Activated CD4-positive, alpha-beta memory T cell treated with anti-CD3 and anti-CD28 coated beads, Interleukin-2, amount 10 ng/mL, durations not matched to agents 7 days and 5 days (primary cell): Measurements from ENCODE around the gene ANXA5. TPM values are rescaled to one million over a fixed set of nuclear protein-coding genes. Genes with fewer than 3 reads are reported as not detected.

Source experiments
- CTCF ChIA-PET: fragments of 350-600 bp; sonication (Branson Sonifier 250); formaldehyde crosslinking; loops from one replicate; lab custom pipeline; 2021; ENCODE audit warnings: antibody characterized with exemption, inconsistent platforms; lab: Charles Lee
- POLR2A ChIA-PET: fragments of 350-600 bp; sonication (Branson Sonifier 250); formaldehyde crosslinking; loops from one replicate; lab custom pipeline; 2021; ENCODE audit warnings: antibody characterized with exemption; lab: Charles Lee
- DNase-seq: peaks from one replicate; pipeline ENCODE4 v3.0.0-alpha.2; 2020
- H3K27ac Mint-ChIP-seq: one replicate; pipeline ENCODE4 v1.8.0; 2021; ENCODE audit warnings: mild to moderate bottlenecking, mixed read lengths
- H3K27me3 Mint-ChIP-seq: one replicate; pipeline ENCODE4 v1.8.0; 2021; ENCODE audit warnings: mixed read lengths
- H3K36me3 Mint-ChIP-seq: one replicate; pipeline ENCODE4 v1.8.0; 2021; ENCODE audit warnings: low read depth, mixed read lengths
- H3K4me1 Mint-ChIP-seq: one replicate; pipeline ENCODE4 v1.8.0; 2021; ENCODE audit warnings: mixed read lengths
- H3K4me3 Mint-ChIP-seq: one replicate; pipeline ENCODE4 v1.8.0; 2021; ENCODE audit warnings: mild to moderate bottlenecking, mixed read lengths
- H3K9me3 Mint-ChIP-seq: one replicate; pipeline ENCODE4 v1.8.0; 2021; ENCODE audit warnings: mixed read lengths
- total RNA-seq, 2 experiments: library from RNA; stranded (reverse); gene quantifications; one replicate each; pipeline ENCODE4 v1.2.3, GENCODE V29; 2021

The ANXA5 gene
- total RNA-seq, 2 experiments from 2014 or later, result 234 to 235 TPM

DNA sequence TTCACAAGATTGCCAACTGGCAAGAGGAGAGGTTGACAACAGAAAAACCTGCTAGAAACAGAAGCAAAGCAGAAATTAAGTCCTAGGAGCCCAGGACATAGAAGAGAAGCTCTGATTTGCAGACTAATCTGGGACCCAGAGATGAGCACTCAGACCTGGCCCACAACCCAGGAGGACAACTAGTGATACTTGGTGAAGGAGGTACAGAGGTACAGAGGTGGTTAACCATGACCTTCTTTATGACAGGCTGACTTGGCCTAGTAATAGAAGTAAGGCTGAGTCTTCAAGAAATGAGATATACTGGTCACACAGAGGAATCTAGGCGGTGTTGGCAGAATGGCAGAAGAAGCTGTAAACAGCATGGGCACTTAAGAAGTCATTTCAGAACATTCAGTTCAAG is 43.6 kb downstream of the ANXA5 start:
- no peaks in the 10 kb centered on the region for H3K36me3 Mint-ChIP-seq
- H3K4me1 Mint-ChIP-seq, result no peaks in the 10 kb centered on the region
- peaks cover 7% of the 10 kb centered on the region for H3K27me3 Mint-ChIP-seq
- ChIA-PET POLR2A (no interaction called here), CTCF (interaction anchor here (1.3 kb wide), 1 partner anchor 84 kb away, joined by 4 read pairs; no protein-coding TSS in a partner anchor)
- no peak for DNase-seq
- H3K27ac Mint-ChIP-seq, result no peak overlapping the region
- no peak overlapping the region for H3K4me3 Mint-ChIP-seq
- H3K9me3 Mint-ChIP-seq, result no peaks in the 10 kb centered on the region

DNA sequence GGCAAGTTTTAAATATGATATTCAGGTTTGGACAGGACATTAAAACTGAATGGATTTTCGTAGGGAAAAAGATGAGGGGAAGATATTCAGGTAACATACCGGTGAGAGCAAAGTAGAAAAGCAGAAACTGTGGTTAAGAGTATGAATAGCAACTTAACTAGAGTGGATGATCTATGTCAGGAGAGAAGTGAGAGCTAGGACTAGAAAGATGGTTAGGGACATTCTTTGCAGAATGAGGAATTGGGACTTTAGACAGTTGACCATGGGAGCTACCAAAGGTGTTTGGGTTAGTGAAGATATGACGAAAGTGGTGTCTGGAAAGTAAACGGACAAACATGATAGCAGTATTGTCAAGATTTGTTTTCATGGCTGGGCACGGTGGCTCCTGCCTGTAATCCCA is 45.2 kb downstream of the ANXA5 start:
- Mint-ChIP-seq H3K27me3 (peaks cover 12% of the 10 kb centered on the region), H3K27ac (no peak overlapping the region), H3K36me3 (no peaks in the 10 kb centered on the region), H3K9me3 (no peaks in the 10 kb centered on the region), H3K4me1 (no peaks in the 10 kb centered on the region), H3K4me3 (no peak overlapping the region)
- ChIA-PET POLR2A (no interaction called here), CTCF (interaction anchor here (1.3 kb wide), 1 partner anchor 85 kb away, joined by 4 read pairs; no protein-coding TSS in a partner anchor)
- DNase-seq, result no peak

DNA sequence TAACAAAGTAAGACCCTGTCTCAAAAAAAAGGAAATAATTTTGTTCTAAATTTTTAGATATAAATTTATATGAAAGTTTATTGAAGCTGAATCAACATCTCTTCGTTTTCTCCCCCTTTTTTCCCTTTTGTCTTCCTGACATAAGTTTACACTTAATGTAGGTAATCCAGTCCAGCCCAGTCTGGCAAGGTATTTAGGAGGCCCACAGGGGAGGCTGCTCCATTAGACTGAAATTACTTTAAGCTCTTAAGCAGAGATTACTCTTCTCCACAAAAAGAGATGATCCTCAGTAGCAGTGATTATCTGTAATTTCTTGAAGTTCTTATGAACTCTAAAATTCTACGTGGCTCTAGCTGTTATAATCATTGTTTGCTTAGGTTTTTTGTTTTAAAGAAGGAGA is 46.0 kb downstream of the ANXA5 start:
- no peak overlapping the region for H3K4me3 Mint-ChIP-seq
- no peaks in the 10 kb centered on the region for H3K36me3 Mint-ChIP-seq
- POLR2A ChIA-PET, result no interaction called here
- H3K27me3 Mint-ChIP-seq, result peaks cover 13% of the 10 kb centered on the region
- CTCF ChIA-PET, result no interaction called here
- no peaks in the 10 kb centered on the region for H3K9me3 Mint-ChIP-seq
- no peak for DNase-seq
- H3K27ac Mint-ChIP-seq, result no peak overlapping the region
- no peaks in the 10 kb centered on the region for H3K4me1 Mint-ChIP-seq

DNA sequence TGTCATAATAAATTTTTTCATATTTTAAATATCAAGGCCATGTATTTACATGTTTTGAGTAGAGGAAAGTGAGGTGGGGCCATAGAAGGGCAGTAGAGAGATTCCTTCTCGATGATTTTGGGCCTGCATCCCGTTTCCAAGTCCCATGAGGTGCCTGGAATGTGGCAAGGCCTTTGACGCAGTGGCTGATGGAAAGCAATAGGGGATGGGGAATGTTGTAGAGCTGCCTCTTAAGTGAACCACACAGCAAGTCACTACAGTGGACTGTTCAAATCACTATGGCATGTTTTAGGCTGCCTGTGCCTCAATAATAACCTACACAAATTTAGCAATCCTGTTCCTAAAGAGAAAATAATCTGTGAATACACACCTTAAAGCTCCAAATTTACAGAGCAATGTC is 48.3 kb downstream of the ANXA5 start:
- Mint-ChIP-seq H3K9me3 (no peaks in the 10 kb centered on the region), H3K36me3 (no peaks in the 10 kb centered on the region), H3K27ac (no peak overlapping the region), H3K4me3 (no peak overlapping the region), H3K27me3 (peaks cover 16% of the 10 kb centered on the region), H3K4me1 (no peaks in the 10 kb centered on the region)
- ChIA-PET POLR2A (no interaction called here), CTCF (interaction anchor here (0.9 to 1.6 kb wide), 2 partner anchors 8 to 88 kb away, joined by 3 read pairs; no protein-coding TSS in a partner anchor)
- no peak for DNase-seq

DNA sequence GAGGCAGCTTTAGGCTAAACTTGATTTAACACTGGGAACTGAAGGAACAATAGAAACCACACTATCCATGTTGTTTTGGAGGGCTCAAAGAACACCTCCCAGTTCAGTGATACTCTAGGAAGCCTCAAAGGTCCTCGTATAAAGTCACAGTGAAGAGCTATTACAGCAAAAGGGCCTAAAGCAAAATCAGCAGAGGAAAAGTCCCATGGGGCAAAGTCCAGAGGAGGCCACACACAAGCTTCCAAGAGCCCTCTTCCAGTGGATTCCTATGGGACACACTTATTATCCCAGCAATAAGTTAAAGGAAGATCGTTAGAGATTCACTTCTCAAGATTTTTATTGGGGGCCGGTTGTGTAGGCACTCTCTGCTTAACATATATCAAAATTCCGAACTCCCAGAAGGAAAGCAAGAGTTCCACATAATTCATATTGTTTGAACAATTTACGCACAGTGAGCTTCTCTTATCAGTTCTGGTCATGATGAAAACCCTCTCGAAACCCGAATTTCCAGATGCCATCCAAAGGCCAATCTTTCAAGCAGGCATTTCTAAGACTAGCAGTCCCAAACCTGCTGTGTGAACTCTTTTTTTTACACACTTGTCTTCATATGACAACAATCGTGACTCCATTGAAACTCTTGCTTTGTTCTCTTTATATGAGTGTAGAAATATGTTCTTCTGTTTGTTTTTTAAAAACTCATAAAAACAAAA is 53.7 kb downstream of the ANXA5 start:
- Mint-ChIP-seq H3K4me3 (no peak overlapping the region), H3K4me1 (no peaks in the 10 kb centered on the region), H3K27ac (no peak overlapping the region), H3K36me3 (no peaks in the 10 kb centered on the region), H3K27me3 (peaks cover 22% of the 10 kb centered on the region), H3K9me3 (no peaks in the 10 kb centered on the region)
- DNase-seq, result no peak
- POLR2A ChIA-PET, result no interaction called here
- CTCF ChIA-PET, result interaction anchor here (1.1 kb wide), 1 partner anchor 13 kb away, joined by 3 read pairs; no protein-coding TSS in a partner anchor

DNA sequence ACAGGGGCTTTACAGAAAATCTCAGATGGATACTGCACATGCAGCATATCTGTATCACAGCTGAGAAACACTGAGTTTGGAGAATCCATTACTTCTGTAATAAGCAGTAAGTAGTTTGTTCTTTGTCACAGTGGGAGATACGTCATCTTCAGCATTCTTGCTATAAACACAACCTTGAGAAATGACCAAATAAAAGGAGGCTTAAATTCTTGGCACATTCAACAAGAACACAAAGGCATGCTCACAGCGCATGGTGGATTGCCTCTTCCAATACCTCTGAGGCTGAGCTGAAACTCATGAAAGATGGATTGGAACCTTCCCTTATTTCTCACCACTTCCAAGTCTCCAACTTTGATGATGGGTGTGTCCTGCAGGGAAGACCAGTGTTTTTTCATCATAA is 54.5 kb downstream of the ANXA5 start:
- Mint-ChIP-seq H3K27me3 (peaks cover 21% of the 10 kb centered on the region), H3K4me3 (no peak overlapping the region), H3K4me1 (no peaks in the 10 kb centered on the region), H3K27ac (no peak overlapping the region), H3K9me3 (no peaks in the 10 kb centered on the region), H3K36me3 (no peaks in the 10 kb centered on the region)
- ChIA-PET CTCF (interaction anchor here (1.1 kb wide), 1 partner anchor 14 kb away, joined by 3 read pairs; no protein-coding TSS in a partner anchor), POLR2A (no interaction called here)
- no peak for DNase-seq

DNA sequence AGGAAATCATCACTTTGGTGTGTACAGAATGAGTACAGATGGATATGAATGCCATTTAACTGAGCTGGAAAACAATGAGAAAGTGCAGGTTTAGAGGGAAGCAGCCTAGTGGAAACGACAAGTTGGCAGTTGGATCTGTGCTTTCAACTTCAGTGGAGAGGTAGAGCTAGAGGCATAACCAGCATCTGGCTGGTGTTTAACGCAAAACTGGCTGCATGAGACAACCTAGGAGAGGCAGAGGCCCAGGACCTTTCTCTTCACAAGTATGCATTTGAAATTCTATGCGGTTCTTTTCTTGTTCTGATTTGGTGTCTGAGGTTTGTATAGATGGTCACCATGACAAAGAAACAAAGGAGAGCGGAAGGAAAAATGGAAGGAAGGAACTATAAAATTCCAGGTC is 63.1 kb downstream of the ANXA5 start:
- ChIA-PET POLR2A (no interaction called here), CTCF (no interaction called here)
- DNase-seq, result no peak
- no peak overlapping the region for H3K27ac Mint-ChIP-seq
- H3K27me3 Mint-ChIP-seq, result peaks cover 24% of the 10 kb centered on the region
- H3K4me3 Mint-ChIP-seq, result no peak overlapping the region
- H3K9me3 Mint-ChIP-seq, result no peaks in the 10 kb centered on the region
- H3K36me3 Mint-ChIP-seq, result no peaks in the 10 kb centered on the region
- no peaks in the 10 kb centered on the region for H3K4me1 Mint-ChIP-seq

DNA sequence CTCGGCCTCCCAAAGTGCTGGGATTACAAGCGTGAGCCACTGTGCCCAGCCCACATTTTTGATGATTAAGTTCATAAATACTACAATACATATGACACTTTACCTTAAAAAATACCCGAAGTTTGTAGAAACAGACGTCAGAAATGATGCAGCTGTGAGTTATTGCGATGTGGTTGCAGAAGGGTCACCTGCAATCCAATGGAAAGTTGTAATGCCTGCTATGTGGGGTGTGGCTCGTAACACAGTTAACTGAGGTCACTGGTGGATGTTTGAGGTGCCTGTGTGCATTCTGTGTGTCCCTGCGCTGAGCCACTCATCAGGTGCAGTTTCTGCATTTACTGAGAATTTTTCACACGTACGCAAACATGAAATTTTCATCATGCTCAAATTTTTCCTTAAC is 64.1 kb downstream of the ANXA5 start:
- Mint-ChIP-seq H3K4me3 (no peak overlapping the region), H3K27ac (no peak overlapping the region), H3K4me1 (no peaks in the 10 kb centered on the region), H3K27me3 (peaks cover 17% of the 10 kb centered on the region), H3K36me3 (no peaks in the 10 kb centered on the region), H3K9me3 (no peaks in the 10 kb centered on the region)
- CTCF ChIA-PET, result no interaction called here
- POLR2A ChIA-PET, result no interaction called here
- DNase-seq, result no peak

Other genes starting within 250 kb of the ANXA5 start
- gene SMIM43, start 68.2 kb upstream of the ANXA5 start, total RNA-seq, result not detected
- 10 to 100 TPM; 50.5 to 51.0 TPM for gene EXOSC9, start 104.3 kb upstream of the ANXA5 start, total RNA-seq
- 100 to 1,000 TPM; 104 to 107 TPM for gene CCNA2, start 126.9 kb upstream of the ANXA5 start, total RNA-seq
- 10 to 100 TPM; 16.2 to 16.9 TPM for gene BBS7, start 173.5 kb upstream of the ANXA5 start, total RNA-seq